IPS-18a (cell line): ENCODE data around the gene THADA.
"Not testable (repeated sequence)": the region's sequence is repeated elsewhere in the genome, so short reads cannot be mapped to it uniquely, and the experiment has no call there.

Experiments
- H3K27ac ChIP-seq: one replicate; pipeline ENCODE4 v1.5.1; 2013; ENCODE audit warnings: low read length
- H3K27me3 ChIP-seq: one replicate; pipeline ENCODE4 v1.6.1; 2013; ENCODE audit warnings: mild to moderate bottlenecking, low read length; ENCODE audit not compliant: control insufficient read depth, insufficient read depth
- H3K36me3 ChIP-seq: one replicate; pipeline ENCODE4 v1.6.1; 2013; ENCODE audit warnings: low read depth, low read length; ENCODE audit not compliant: control insufficient read depth
- H3K4me1 ChIP-seq: one replicate; pipeline ENCODE4 v1.6.1; 2013; ENCODE audit warnings: low read depth, low read length; ENCODE audit not compliant: control insufficient read depth
- H3K4me3 ChIP-seq: one replicate; pipeline ENCODE4 v1.5.1; 2013; ENCODE audit warnings: low read length
- H3K9ac ChIP-seq: one replicate; pipeline ENCODE4 v1.6.1; 2013; ENCODE audit warnings: mild to moderate bottlenecking, low read length, moderate library complexity
- H3K9me3 ChIP-seq: one replicate; pipeline ENCODE4 v1.6.1; 2013; ENCODE audit warnings: low read depth, low read length; ENCODE audit not compliant: control insufficient read depth

The THADA gene

DNA sequence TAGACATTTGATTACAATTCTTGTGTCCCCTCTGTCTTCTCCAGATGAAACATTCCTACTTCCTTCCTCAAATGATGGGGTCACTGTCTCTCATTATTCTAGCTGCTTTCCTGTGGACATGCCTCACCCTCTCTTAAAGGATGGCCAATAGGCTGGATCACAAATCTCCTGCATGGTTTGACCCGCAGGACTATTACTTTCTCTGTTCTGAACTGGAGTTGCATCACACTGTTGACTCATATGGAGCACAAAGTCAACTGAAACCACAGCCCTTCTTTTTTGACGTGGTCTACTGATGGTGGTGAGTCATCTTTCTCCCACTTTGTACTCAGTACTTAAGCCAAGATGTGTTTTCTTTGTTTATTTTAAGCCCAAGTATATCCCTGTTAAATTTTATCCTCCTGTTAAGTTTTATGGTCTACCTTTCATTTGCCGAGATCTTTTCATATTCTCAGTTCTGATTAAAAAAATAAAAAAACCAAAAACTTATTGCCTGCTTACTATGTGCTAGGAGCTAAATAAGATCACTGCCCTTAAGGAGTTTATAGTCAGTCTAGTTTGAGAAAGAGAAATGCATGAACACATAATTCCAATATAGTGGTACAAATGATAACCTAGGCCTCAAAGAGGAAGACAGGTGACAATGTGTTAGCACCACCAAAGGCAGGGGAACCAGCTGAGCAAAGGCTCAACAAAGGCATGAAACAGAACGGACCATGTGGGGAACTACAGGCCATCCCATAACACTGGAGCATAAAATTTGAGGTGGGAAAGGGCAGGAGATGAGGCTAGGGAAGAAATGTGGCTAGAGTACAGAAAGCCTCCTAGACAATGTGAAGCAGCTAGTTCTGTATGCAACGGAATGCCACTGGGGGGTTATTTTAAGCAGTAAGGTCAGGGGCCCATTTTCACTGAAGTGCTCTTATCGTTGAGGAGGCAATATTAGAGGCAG is 301.8 kb downstream of the THADA start:
- Histone ChIP-seq H3K9me3 (no peaks in the 10 kb centered on the region), H3K36me3 (peaks cover 4% of the 10 kb centered on the region), H3K9ac (no peak overlapping the region), H3K4me1 (no peaks in the 10 kb centered on the region), H3K4me3 (no peak overlapping the region), H3K27ac (no peak overlapping the region), H3K27me3 (no peaks in the 10 kb centered on the region)

GRCh38 chr2:43292851-43293743 is 302.7 kb downstream of the THADA start:
- H3K9me3 ChIP-seq = no peaks in the 10 kb centered on the region
- H3K27me3 ChIP-seq = no peaks in the 10 kb centered on the region
- H3K4me1 ChIP-seq = no peaks in the 10 kb centered on the region
- H3K36me3 ChIP-seq = peaks cover 4% of the 10 kb centered on the region
- no peak overlapping the region for H3K9ac ChIP-seq
- H3K4me3 ChIP-seq = no peak overlapping the region
- H3K27ac ChIP-seq = no peak overlapping the region

- H3K27ac ChIP-seq = no peak overlapping the region
- no peaks in the 10 kb centered on the region for H3K27me3 ChIP-seq
- no peak overlapping the region for H3K4me3 ChIP-seq
- H3K9me3 ChIP-seq = no peaks in the 10 kb centered on the region
- H3K9ac ChIP-seq = no peak overlapping the region
- H3K36me3 ChIP-seq = peaks cover 4% of the 10 kb centered on the region
- no peaks in the 10 kb centered on the region for H3K4me1 ChIP-seq
These were observed 303.5 kb downstream of the THADA start for GRCh38 chr2:43292297-43292696.

DNA sequence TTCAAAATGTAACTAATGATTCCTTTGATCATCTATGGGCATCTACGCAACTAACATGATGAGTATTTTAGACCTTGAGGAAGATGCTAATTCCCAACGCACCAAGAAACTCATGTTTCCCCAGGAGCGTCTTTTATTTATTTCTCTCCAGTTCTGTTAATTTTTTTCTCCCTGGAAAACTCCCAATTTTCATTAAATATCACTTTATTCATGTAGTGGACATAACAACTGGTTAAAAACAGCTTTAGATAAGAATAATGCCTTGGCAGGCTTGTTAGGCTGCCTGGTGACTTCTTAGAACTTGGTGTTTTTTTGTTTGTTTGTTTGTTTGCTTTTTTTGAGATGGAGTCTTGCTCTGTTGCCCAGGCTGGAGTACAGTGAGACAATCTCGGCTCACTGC is 306.5 kb downstream of the THADA start:
- Histone ChIP-seq H3K9me3 (peaks cover 5% of the 10 kb centered on the region), H3K36me3 (peaks cover 19% of the 10 kb centered on the region), H3K27ac (no peak overlapping the region), H3K4me1 (no peaks in the 10 kb centered on the region), H3K27me3 (no peaks in the 10 kb centered on the region), H3K9ac (no peak overlapping the region), H3K4me3 (no peak overlapping the region)

- H3K27ac ChIP-seq = no peak overlapping the region
- H3K9ac ChIP-seq = no peak overlapping the region
- no peaks in the 10 kb centered on the region for H3K27me3 ChIP-seq
- no peak overlapping the region for H3K4me3 ChIP-seq
- H3K36me3 ChIP-seq = peaks cover 19% of the 10 kb centered on the region
- no peaks in the 10 kb centered on the region for H3K4me1 ChIP-seq
- peaks cover 5% of the 10 kb centered on the region for H3K9me3 ChIP-seq
These were observed 307.2 kb downstream of the THADA start for GRCh38 chr2:43288417-43289305.

- Histone ChIP-seq H3K9me3 (peaks cover 5% of the 10 kb centered on the region), H3K9ac (no peak overlapping the region), H3K4me3 (no peak overlapping the region), H3K27ac (no peak overlapping the region), H3K4me1 (no peaks in the 10 kb centered on the region), H3K27me3 (no peaks in the 10 kb centered on the region), H3K36me3 (peaks cover 15% of the 10 kb centered on the region)
These were observed 309.9 kb downstream of the THADA start for GRCh38 chr2:43285987-43286386.

DNA sequence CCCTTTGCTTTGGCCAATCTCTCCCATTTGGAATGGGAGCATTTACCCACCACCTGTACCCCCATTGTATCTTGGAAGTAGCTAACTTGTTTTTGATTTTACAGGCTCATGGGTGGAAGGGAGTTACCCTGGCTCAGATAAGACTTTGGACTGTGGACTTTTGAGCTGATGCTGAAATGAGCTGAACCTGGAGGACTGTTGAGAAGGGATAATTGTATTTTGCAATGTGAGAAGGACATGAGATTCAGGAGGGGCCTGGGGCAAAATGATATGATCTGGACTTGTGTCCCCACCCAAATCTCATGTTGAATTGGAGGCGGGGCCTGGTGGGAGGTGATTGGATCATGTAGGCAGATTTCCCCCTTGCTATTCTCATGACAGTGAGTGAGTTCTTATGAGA is 310.9 kb downstream of the THADA start:
- no peaks in the 10 kb centered on the region for H3K4me1 ChIP-seq
- H3K27ac ChIP-seq = no peak overlapping the region
- H3K36me3 ChIP-seq = peaks cover 15% of the 10 kb centered on the region
- H3K27me3 ChIP-seq = no peaks in the 10 kb centered on the region
- H3K9ac ChIP-seq = no peak overlapping the region
- no peak overlapping the region for H3K4me3 ChIP-seq
- peaks cover 5% of the 10 kb centered on the region for H3K9me3 ChIP-seq

GRCh38 chr2:43284347-43284746 is 311.5 kb downstream of the THADA start:
- H3K27ac ChIP-seq, H3K9ac ChIP-seq, H3K4me1 ChIP-seq, H3K9me3 ChIP-seq, H3K27me3 ChIP-seq, H3K4me3 ChIP-seq: not testable (repeated sequence)
- peaks cover 19% of the 10 kb centered on the region for H3K36me3 ChIP-seq

- Histone ChIP-seq H3K4me3 (no peak overlapping the region), H3K27ac (no peak overlapping the region), H3K9me3 (peaks cover 5% of the 10 kb centered on the region)
These were observed 314.8 kb downstream of the THADA start for GRCh38 chr2:43280994-43281393.

GRCh38 chr2:43279317-43279840 is 316.5 kb downstream of the THADA start:
- no peaks in the 10 kb centered on the region for H3K27me3 ChIP-seq
- H3K27ac ChIP-seq = no peak overlapping the region
- H3K4me1 ChIP-seq = peaks cover 3% of the 10 kb centered on the region
- H3K9ac ChIP-seq = no peak overlapping the region
- no peaks in the 10 kb centered on the region for H3K9me3 ChIP-seq
- H3K4me3 ChIP-seq = no peak overlapping the region
- peaks cover 3% of the 10 kb centered on the region for H3K36me3 ChIP-seq

More at GRCh38 chr2:43280994-43281393, 314.8 kb downstream of the THADA start:
- peaks cover 16% of the 10 kb centered on the region for H3K36me3 ChIP-seq
- H3K27me3 ChIP-seq = no peaks in the 10 kb centered on the region
- no peak overlapping the region for H3K9ac ChIP-seq
- H3K4me1 ChIP-seq = peaks cover 3% of the 10 kb centered on the region
